OCI-LY7 (cell line): ENCODE data around the gene ARHGAP26. TPM values are rescaled to one million over a fixed set of nuclear protein-coding genes. Genes with fewer than 3 reads are reported as not detected.

ENCODE experiments used
- BruUV-seq: library from RNA; stranded (reverse); fragments of 400-500 nt; replicated peaks from 2 replicates; lab custom pipeline; 2021; lab: Mats Ljungman, UMichigan
- CTCF ChIA-PET: fragments of 300-600 bp; sonication (Branson Sonifier 250); formaldehyde crosslinking; loops from one replicate; lab custom pipeline; 2022; ENCODE audit warnings: antibody characterized with exemption; ENCODE audit not compliant: unreplicated experiment; lab: Charles Lee
- POLR2A ChIA-PET: fragments of 300-600 bp; sonication (Branson Sonifier 250); formaldehyde crosslinking; loops from one replicate; lab custom pipeline; 2022; ENCODE audit warnings: antibody characterized with exemption; lab: Charles Lee
- DNase-seq: peaks from one replicate; pipeline ENCODE4 v3.0.0-alpha.2; 2015; ENCODE audit warnings: low spot score
- H2AFZ ChIP-seq: fragments of 200-600 bp; sonication (generic), shearing (Covaris generic); 2 replicates; pipeline ENCODE4 v1.6.1; 2014; ENCODE audit warnings: mild to moderate bottlenecking, antibody characterized with exemption, low read length, moderate library complexity
- H3K27ac ChIP-seq: fragments of 200-600 bp; sonication (generic); 2 replicates; pipeline ENCODE4 v1.5.1; 2014; ENCODE audit warnings: mixed run types, low read depth, mild to moderate bottlenecking, moderate library complexity, low read length, inconsistent platforms; ENCODE audit not compliant: poor library complexity, severe bottlenecking
- H3K36me3 ChIP-seq: fragments of 200-600 bp; sonication (generic); 2 replicates; pipeline ENCODE4 v1.6.1; 2014; ENCODE audit warnings: mild to moderate bottlenecking, antibody characterized with exemption, low read length, moderate library complexity, mixed read lengths; ENCODE audit not compliant: insufficient read depth
- H3K4me1 ChIP-seq: fragments of 200-600 bp; sonication (generic); 2 replicates; pipeline ENCODE4 v1.5.1; 2014; ENCODE audit warnings: mild to moderate bottlenecking, low read length; ENCODE audit not compliant: insufficient read depth, poor library complexity, severe bottlenecking
- H3K4me2 ChIP-seq: fragments of 200-600 bp; sonication (generic); 2 replicates; pipeline ENCODE4 v1.6.1; 2014; ENCODE audit warnings: mild to moderate bottlenecking, low read length
- H3K4me3 ChIP-seq: fragments of 200-600 bp; sonication (generic); 2 replicates; pipeline ENCODE4 v1.5.1; 2014; ENCODE audit warnings: mild to moderate bottlenecking, low read depth, low read length; ENCODE audit not compliant: poor library complexity, severe bottlenecking
- H3K79me2 ChIP-seq: fragments of 200-600 bp; sonication (generic); 2 replicates; pipeline ENCODE4 v1.6.1; 2016; ENCODE audit warnings: low read depth, mild to moderate bottlenecking, low read length, moderate library complexity, mixed read lengths; ENCODE audit not compliant: insufficient read depth
- H3K9me2 ChIP-seq: fragments of 200-600 bp; sonication (generic); 2 replicates; pipeline ENCODE4 v1.6.1; 2016; ENCODE audit warnings: mild to moderate bottlenecking, low read length, mixed read lengths; ENCODE audit not compliant: insufficient read depth
- H3K9me3 ChIP-seq: fragments of 200-600 bp; sonication (generic); 2 replicates; pipeline ENCODE4 v1.6.1; 2014; ENCODE audit warnings: mild to moderate bottlenecking, mixed run types, low read length, mixed read lengths
- H4K20me1 ChIP-seq: fragments of 200-600 bp; sonication (generic); 2 replicates; pipeline ENCODE4 v1.6.1; 2014; ENCODE audit warnings: mild to moderate bottlenecking, antibody characterized with exemption, low read length, moderate library complexity, mixed read lengths; ENCODE audit not compliant: insufficient read depth
- EZH2phosphoT487 ChIP-seq: fragments of 200-600 bp; sonication (generic); IDR thresholded peaks from 2 replicates; pipeline ENCODE4 v1.6.1; 2018; ENCODE audit warnings: low read depth, borderline replicate concordance, mild to moderate bottlenecking, mixed run types, antibody characterized with exemption, low read length, moderate library complexity, mixed read lengths
- intact Hi-C: fragments of 100-400 bp; cut with micrococcal nuclease; formaldehyde crosslinking; loops from one replicate; pipeline ENCODE4 v1.10.0; 2022; ENCODE audit not compliant: unreplicated experiment
- total RNA-seq, 2 experiments: library from RNA; depleted of rRNA in 1 of 2; stranded (reverse); fragments of >200 nt in 1 of 2; shearing (Covaris generic) in 1 of 2; gene quantifications; 2 replicates each; pipeline ENCODE4 v1.2.3, GENCODE V29; 2014 to 2022
- TF ChIP-seq, protein P1 (sequence below): fragments of 200-600 bp; sonication (generic); conservative IDR thresholded peaks from 2 replicates; pipeline ENCODE4 v1.5.1; 2014; ENCODE audit warnings: mild to moderate bottlenecking, antibody characterized with exemption, low read length, moderate library complexity, mixed read lengths

ARHGAP26 gene
- total RNA-seq, 2 experiments from 2014 or later, result 7.0 to 19.1 TPM

DNA sequence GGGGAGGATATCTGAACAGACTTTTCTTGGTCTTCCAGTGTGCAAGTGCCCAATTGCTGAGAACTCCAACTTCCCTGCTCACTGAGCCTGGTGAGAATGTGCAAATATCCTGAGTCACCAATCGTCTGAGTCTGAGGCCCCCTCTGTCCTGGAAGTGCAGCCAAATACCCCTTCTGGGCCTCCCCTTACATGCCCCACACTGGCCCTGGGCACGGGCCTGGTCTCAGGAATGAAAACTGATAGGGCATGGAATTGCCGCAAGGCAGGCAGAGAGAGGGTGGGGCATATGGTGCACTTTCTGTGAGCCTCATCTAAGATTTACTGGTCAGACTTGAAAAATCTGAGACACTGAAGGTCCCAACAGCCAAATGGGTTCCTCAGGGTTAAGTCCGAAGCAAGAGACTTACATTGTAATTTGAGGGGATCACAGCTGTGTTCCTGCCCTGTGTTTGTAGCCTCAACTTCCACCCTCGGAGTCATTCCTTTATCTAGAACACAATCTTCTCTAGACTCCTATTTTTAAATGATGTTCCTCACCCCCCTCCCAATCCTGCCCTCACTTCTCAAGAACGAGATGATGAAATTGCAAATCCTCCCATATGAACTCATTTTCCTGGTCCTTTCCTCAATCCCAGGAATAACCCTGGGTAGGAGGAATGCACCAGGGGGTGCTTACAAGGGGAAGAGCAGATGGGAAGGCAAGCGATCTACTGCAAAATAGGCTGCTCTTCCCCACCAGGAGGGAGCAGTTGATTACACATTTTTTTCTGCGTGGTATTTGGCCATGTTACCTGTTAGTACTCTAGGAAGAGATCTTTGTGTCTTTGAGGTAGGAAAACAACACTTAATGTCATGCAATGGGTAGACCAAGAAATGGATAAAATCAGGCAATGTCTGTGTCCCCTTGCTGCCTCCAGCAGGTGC, 34.6 kb upstream of the ARHGAP26 start:
- Histone ChIP-seq H3K36me3 (no peaks in the 10 kb centered on the region), H3K4me1 (peaks cover 6% of the 10 kb centered on the region), H2AFZ (no peak overlapping the region), H3K9me3 (no peaks in the 10 kb centered on the region), H3K79me2 (no peaks in the 10 kb centered on the region), H3K4me2 (no peak overlapping the region), H3K27ac (no peak overlapping the region), H3K9me2 (no peaks in the 10 kb centered on the region), H3K4me3 (no peak overlapping the region), H4K20me1 (no peaks in the 10 kb centered on the region)
- ChIA-PET CTCF (interaction anchor here (0.6 kb wide), 1 partner anchor 722 kb away, joined by 3 read pairs; no protein-coding TSS in a partner anchor), POLR2A (interaction anchor here (0.6 kb wide), 1 partner anchor 739 kb away, joined by 3 read pairs; no protein-coding TSS in a partner anchor)
- BruUV-seq, result no TSS peak
- no peak for TF ChIP-seq EZH2phosphoT487
- TF ChIP-seq, protein P1, sequence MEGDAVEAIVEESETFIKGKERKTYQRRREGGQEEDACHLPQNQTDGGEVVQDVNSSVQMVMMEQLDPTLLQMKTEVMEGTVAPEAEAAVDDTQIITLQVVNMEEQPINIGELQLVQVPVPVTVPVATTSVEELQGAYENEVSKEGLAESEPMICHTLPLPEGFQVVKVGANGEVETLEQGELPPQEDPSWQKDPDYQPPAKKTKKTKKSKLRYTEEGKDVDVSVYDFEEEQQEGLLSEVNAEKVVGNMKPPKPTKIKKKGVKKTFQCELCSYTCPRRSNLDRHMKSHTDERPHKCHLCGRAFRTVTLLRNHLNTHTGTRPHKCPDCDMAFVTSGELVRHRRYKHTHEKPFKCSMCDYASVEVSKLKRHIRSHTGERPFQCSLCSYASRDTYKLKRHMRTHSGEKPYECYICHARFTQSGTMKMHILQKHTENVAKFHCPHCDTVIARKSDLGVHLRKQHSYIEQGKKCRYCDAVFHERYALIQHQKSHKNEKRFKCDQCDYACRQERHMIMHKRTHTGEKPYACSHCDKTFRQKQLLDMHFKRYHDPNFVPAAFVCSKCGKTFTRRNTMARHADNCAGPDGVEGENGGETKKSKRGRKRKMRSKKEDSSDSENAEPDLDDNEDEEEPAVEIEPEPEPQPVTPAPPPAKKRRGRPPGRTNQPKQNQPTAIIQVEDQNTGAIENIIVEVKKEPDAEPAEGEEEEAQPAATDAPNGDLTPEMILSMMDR, result no peak
- no peak for DNase-seq
- intact Hi-C loops, result no loop called here

DNA sequence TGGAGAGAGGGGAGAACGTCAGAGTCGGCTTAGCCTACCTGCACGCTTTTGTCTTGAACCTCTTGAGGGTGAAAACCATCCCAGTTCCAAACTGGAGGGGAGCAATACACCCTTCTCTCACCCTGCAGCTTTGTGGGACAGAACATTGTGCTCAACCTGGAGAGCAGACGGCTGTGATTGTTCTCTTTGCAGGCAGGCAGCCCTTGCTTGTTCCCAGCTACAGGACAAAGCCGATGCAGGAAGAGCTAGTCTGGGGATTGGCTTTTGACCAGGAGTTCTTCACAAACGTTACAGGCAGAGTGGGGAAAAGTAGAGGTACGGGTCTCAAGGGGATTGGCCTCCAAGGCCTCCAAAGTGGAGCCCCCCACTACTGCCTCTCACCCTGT, 33.9 kb upstream of the ARHGAP26 start:
- TF ChIP-seq, protein P1, result no peak
- no peak for TF ChIP-seq EZH2phosphoT487
- no TSS peak for BruUV-seq
- peaks cover 6% of the 10 kb centered on the region for H3K4me1 ChIP-seq
- H3K36me3 ChIP-seq, result no peaks in the 10 kb centered on the region
- no peak overlapping the region for H3K4me2 ChIP-seq
- ChIA-PET CTCF (interaction anchor here (0.6 kb wide), 2 partner anchors 20 to 723 kb away, joined by 3 read pairs; no protein-coding TSS in a partner anchor), POLR2A (interaction anchor here (0.6 kb wide), 1 partner anchor 738 kb away, joined by 3 read pairs; no protein-coding TSS in a partner anchor)
- no peaks in the 10 kb centered on the region for H3K9me2 ChIP-seq
- H2AFZ ChIP-seq, result no peak overlapping the region
- no peak overlapping the region for H3K4me3 ChIP-seq
- no peaks in the 10 kb centered on the region for H3K9me3 ChIP-seq
- H3K27ac ChIP-seq, result no peak overlapping the region
- intact Hi-C loops, result no loop called here
- DNase-seq, result no peak
- no peaks in the 10 kb centered on the region for H4K20me1 ChIP-seq
- H3K79me2 ChIP-seq, result no peaks in the 10 kb centered on the region
